HG03439 (cell line): Measurements from ENCODE around the gene OPRL1.
"Not testable (repeated sequence)": the region's sequence is repeated elsewhere in the genome, so short reads cannot be mapped to it uniquely, and the experiment has no call there.

Experiments
- ATAC-seq: cut with Tn5 transposase; IDR thresholded peaks from one replicate; pipeline ENCODE4 v1.9.1; 2021; ENCODE audit warnings: mild to moderate bottlenecking, moderate library complexity; ENCODE audit not compliant: unreplicated experiment

Gene OPRL1

GRCh38 chr20:64083378-64083803 lies 3.5 kb downstream of the OPRL1 start:
- no peak for ATAC-seq

DNA sequence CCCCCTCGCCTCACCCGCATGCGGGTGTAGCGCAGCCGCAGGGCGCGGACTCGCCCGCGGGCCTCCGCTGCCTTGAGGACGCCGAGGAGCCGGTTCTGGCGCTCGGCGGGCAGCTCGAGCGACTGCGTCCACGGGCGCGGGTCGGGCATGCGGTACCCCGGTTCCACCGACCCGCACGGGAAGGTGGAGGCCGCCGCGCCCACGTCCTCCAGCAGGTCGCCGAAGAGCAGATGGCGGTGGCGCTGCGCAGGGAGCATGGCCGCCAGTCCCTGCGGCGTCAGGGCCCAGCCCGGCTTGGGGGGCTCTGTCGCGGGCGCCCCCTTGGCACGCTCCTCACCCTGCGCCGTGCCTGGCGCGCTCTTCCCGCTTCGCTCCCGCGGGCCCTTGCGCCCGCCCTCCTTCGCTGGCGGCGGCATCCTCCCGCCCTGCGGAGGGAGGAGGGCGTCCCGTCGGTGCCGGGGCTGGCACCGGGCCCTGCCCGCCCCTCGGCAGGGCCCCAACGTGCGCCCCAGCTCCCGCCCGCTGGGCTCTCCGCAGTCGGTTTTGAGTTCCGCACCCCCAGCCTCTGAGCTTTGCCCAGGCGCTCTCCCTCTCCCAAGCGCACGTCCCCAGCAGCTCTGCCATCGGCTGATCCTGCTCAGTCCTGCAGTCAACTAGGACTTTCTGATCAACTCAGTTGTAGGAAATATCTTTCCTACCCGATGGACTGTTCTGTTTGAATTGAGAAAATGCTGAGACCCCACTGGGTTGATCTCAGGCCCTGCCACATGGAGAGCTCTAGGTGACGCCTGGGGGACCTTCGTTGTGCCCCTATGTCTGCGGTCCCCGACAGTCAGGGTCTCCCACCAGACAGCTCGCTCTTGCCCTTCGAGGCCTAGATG lies 4.2 kb downstream of the OPRL1 start, which contains the start of gene LKAAEAR1:
Gene LKAAEAR1 (minus strand): TSS at position 595 of the 881 bp plus-strand sequence. CDS start 179 bp downstream, at position 416.
- no peak for ATAC-seq

- ATAC-seq = no peak
These were observed 4.8 kb downstream of the OPRL1 start for GRCh38 chr20:64084685-64085152.

DNA sequence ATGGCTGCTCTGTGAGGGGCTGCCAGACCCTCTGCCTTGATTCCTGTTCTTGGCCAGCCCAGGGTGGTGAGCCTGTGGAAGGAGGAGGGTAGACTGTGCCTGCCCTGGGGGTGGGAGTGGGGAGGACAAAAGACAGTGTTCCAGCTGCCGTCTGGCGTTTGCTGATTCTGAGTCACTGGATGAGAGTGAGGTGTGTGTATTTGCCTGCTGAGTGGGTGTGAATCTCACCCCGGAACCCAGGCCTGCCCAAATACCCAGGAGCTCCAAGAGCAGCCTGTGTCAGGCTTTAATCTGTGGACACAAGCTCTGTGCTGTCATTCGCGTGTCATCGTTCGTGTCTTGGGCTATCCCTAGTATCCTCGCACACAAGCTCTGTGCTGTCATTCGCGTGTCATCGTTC lies 6.9 kb downstream of the OPRL1 start:
- ATAC-seq = no peak

DNA sequence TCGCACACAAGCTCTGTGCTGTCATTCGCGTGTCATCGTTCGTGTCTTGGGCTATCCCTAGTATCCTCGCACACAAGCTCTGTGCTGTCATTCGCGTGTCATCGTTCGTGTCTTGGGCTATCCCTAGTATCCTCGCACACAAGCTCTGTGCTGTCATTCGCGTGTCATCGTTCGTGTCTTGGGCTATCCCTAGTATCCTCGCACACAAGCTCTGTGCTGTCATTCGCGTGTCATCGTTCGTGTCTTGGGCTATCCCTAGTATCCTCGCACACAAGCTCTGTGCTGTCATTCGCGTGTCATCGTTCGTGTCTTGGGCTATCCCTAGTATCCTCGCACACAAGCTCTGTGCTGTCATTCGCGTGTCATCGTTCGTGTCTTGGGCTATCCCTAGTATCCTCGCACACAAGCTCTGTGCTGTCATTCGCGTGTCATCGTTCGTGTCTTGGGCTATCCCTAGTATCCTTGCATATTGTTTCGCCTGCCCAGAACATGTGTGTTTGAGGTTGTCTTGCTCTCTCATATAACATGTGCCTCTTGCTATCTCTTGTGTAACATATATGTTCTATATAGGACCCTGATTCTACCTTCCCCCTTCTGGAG lies 7.4 kb downstream of the OPRL1 start:
- not testable (repeated sequence) for ATAC-seq

DNA sequence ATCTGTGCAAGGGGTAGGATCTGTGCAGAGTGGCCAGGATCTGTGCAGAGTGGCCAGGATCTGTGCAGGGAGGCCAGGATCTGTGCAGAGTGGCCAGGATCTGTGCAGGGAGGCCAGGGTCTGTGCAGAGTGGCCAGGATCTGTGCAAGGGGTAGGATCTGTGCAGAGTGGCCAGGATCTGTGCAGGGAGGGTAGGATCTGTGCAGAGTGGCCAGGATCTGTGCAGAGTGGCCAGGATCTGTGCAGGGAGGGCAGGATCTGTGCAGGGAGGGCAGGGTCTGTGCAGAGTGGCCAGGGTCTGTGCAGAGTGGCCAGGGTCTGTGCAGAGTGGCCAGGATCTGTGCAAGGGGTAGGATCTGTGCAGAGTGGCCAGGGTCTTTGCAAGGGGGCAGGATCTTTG lies 8.7 kb downstream of the OPRL1 start:
- ATAC-seq = not testable (repeated sequence)

DNA sequence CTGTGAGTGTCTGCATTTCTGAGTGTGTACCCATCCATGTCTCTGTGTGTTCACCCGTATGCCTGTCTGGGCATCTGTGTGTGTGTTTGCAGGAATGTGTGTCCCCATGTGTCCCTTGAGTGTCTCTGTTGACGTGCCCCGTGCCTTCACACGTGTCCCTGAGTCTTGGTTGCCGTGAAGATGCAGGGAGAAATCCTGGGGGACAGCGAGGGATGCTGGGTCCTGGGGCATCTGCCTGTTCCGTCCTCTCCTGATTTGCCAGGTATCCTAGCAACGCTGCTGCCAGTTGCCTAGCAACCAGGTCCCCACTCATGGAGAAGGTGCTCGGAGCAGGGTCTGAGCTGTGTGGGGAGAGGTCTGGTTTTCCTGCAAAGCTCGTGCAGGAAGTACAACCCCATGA lies 10.3 kb downstream of the OPRL1 start:
- no peak for ATAC-seq

- no peak for ATAC-seq
These were observed 11.5 kb downstream of the OPRL1 start for GRCh38 chr20:64091340-64091739.

GRCh38 chr20:64091770-64092169 lies 11.9 kb downstream of the OPRL1 start:
- ATAC-seq = no peak

DNA sequence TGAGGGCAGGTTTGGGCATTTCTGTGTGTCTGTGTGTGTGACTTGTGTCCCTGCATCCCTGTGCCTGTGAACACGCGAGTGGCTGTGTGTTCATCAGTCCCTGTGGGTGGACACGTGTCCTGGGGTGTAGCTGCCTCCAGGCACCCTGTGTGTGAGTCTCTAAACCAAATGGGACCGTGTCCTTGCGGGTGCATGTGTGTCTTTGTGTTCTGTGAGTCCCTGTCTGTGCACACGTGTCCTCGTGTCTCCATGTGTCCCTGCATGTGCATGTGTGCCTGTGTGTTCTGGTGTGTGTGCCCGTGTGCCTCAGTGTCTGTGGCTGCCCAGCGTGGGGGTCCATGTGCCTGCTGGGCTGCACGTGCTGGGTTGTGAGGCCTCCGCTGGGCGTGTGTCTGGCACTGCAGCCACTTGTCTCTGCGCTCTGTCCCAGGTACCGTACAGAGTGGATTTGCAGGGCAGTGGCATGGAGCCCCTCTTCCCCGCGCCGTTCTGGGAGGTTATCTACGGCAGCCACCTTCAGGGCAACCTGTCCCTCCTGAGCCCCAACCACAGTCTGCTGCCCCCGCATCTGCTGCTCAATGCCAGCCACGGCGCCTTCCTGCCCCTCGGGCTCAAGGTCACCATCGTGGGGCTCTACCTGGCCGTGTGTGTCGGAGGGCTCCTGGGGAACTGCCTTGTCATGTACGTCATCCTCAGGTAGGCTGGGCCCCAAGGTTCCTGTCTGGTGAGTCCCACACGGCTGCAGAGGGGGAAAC lies 12.6 kb downstream of the OPRL1 start:
- no peak for ATAC-seq

GRCh38 chr20:64093013-64093503 lies 13.2 kb downstream of the OPRL1 start:
- ATAC-seq = no peak

DNA sequence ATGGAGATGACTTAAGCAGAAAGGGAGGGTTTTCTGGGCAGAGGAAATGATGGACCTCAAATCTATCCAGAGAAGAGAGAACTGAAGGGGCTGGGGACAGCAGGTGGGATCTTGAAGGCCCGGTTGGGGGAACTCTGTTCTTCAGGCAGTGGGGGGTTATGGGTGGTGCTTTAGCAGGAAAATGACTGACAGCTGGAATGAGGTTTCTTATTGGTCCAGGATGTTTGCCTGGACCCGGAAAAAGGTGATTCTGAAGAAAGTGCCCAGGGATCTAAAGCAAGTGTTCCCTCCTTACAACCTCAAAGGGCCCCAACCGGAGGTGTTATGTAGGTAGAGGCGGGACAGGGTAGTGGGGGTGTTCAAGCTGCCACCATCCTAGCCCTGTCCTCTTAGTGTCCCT lies 15.6 kb downstream of the OPRL1 start:
- no peak for ATAC-seq

DNA sequence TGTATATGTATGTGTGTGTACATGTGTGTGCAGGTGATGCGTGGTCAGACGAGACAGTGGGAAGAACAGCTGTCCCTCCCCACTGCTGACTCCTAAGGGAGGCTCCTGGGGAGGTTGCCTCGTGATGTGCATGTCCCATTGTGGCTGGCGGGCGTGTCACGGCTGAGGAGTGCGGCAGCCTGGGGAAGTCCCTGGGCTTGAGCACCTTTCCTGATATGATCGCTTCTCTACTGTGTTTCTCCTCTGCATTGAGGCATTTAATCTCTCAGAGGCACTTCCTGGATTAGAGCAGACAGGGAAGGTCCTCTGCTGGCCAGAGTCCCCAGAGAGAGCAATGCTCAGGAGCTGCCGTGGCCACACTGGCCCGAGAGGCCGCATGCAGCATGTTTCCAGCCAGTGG lies 16.0 kb downstream of the OPRL1 start:
- ATAC-seq = no peak

DNA sequence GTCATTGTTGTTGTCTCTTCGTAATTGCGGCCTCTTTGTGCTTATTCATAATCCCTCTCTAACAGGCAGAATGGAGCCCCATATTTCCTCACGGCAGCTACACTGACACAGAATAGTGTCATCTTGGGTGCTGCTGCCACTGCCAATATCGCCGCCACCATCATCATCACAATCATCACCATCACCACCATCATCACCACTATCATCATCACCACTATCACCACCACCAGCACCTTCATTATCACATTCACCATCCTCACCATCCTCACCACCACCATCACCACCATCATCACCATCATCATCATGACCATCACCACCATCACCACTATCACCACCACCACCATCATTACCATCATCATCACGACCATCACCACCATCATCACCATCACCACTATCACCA lies 16.7 kb downstream of the OPRL1 start:
- no peak for ATAC-seq

DNA sequence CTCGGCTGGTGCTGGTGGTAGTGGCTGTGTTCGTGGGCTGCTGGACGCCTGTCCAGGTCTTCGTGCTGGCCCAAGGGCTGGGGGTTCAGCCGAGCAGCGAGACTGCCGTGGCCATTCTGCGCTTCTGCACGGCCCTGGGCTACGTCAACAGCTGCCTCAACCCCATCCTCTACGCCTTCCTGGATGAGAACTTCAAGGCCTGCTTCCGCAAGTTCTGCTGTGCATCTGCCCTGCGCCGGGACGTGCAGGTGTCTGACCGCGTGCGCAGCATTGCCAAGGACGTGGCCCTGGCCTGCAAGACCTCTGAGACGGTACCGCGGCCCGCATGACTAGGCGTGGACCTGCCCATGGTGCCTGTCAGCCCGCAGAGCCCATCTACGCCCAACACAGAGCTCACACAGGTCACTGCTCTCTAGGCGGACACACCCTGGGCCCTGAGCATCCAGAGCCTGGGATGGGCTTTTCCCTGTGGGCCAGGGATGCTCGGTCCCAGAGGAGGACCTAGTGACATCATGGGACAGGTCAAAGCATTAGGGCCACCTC lies 18.7 kb downstream of the OPRL1 start:
- no peak for ATAC-seq

GRCh38 chr20:64099086-64099786 lies 19.4 kb downstream of the OPRL1 start:
- ATAC-seq = no peak

DNA sequence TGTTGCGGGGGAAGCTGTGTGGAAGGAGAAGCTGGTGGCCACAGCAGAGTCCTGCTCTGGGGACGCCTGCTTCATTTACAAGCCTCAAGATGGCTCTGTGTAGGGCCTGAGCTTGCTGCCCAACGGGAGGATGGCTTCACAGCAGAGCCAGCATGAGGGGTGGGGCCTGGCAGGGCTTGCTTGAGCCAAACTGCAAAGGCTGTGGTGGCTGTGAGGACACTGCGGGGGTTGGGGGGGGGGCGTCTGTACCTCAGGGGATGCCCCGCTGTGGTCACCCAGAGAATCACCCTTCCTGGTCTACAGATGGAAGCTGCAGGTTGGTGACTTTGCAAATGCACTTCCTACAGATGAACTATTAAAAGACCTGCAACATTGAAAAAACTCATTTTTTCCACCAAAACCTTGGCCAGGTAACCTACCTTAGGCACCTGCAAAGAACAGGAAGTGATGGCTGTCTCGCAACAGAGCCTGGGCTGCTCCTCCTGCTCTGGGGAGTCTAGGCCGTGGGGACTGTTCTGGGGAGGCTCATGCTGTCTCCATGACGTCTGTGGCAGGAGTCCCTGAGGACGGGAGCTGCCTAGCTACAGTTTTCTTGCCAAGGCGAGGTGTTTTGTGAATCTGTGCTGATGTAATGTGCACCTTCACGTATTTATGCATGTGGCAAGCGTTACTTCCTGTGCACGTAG lies 20.1 kb downstream of the OPRL1 start:
- ATAC-seq = no peak

DNA sequence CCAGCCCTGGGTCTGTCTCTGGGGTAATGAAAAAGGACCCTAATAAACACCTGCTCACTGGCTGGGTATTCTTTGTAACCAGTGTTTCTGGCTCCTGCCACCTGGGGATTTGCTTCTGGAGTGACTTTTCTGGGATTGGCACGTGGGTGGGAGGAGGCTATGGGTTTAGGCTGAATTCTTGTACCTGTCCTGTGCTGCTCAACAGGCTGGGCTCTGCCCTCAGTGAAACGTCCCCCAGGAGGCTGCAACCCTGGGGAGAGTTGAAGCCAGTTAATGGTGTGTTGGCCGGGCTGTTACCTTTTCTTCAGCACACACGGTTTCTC lies 20.6 kb downstream of the OPRL1 start:
- ATAC-seq = no peak

GRCh38 chr20:64100946-64101688 lies 21.2 kb downstream of the OPRL1 start:
- no peak for ATAC-seq
